ENCODE results near the gene TAOK3. TPM values are rescaled to one million over a fixed set of nuclear protein-coding genes. Genes with fewer than 3 reads are reported as not detected.

TAOK3 gene
- total and polyA plus RNA-seq, 10 of the 15 experiments (the other 5 are each of a cell fraction or from before 2014, with no cell fraction given), result 41.3 to 131 (median 57.8) TPM

- Histone ChIP-seq H2AFZ (ENCODE audit: control insufficient read depth, low read depth, low read length) (no peak overlapping the region), H3K36me3 (ENCODE audit: control insufficient read depth in 2 of 2, insufficient read depth in 2 of 2, low read length in 1 of 2) (no peaks in the 10 kb centered on the region; a peak in 1 of 4 replicates), H3K9me3 (replicated peaks; ENCODE audit: control insufficient read depth, insufficient read depth, low read length) (no peaks in the 10 kb centered on the region), H4K20me1 (ENCODE audit: control insufficient read depth, insufficient read depth) (no peaks in the 10 kb centered on the region), H3K4me2 (ENCODE audit: control insufficient read depth, insufficient read depth) (no peak overlapping the region), H3K27me3 (replicated peaks in 1 of 2; ENCODE audit: control insufficient read depth in 2 of 2, insufficient read depth in 2 of 2, low read length in 1 of 2) (no peaks in the 10 kb centered on the region), H3K4me3 (no peak overlapping the region), H3K4me1 (ENCODE audit: control insufficient read depth, insufficient read depth, low read length) (no peaks in the 10 kb centered on the region), H3K9ac (ENCODE audit: control insufficient read depth, insufficient read depth, low read length) (no peak overlapping the region), H3K27ac (ENCODE audit: control insufficient read depth, insufficient read depth) (no peak overlapping the region), H3K79me2 (ENCODE audit: control insufficient read depth, insufficient read depth, low read length) (no peaks in the 10 kb centered on the region)
- RAD21 ChIA-PET (ENCODE audit: unreplicated experiment), result no interaction called here
- intact Hi-C loops (cut with micrococcal nuclease; ENCODE audit: unreplicated experiment) (no loop called here), in situ Hi-C loops (cut with MboI) (no loop called here)
- no peak for TF ChIP-seq BCL11A (IDR thresholded peaks at IDR 0.05; ENCODE audit: low read depth, low read length)
- TF ChIP-seq MTA2 (IDR thresholded peaks at IDR 0.05; ENCODE audit: low read depth), result no peak
- no peak for TF ChIP-seq NR2F1 (conservative IDR thresholded peaks at IDR 0.05)
- no peak for TF ChIP-seq EP300 (IDR thresholded peaks at IDR 0.05; ENCODE audit: borderline replicate concordance in 1 of 2, control insufficient read depth in 1 of 2, low read depth in 2 of 2, low read length in 2 of 2)
- TF ChIP-seq TAF1 (IDR thresholded peaks at IDR 0.05; ENCODE audit: borderline replicate concordance, low read depth, low read length), result no peak
- TF ChIP-seq EGR1 (IDR thresholded peaks at IDR 0.05; ENCODE audit: borderline replicate concordance in 1 of 2, low read depth in 2 of 2, low read length in 2 of 2), result no peak
- TF ChIP-seq E4F1 (IDR thresholded peaks at IDR 0.05; ENCODE audit: borderline replicate concordance, partially characterized antibody), result no peak
- TF ChIP-seq RB1 (IDR thresholded peaks at IDR 0.05; ENCODE audit: borderline replicate concordance), result no peak
- TF ChIP-seq NFYB (IDR thresholded peaks at IDR 0.05; ENCODE audit: insufficient read depth, low read depth, low read length), result no peak
- no peak for TF ChIP-seq CHD4 (IDR thresholded peaks at IDR 0.05)
- no peak for DNase-seq (ENCODE audit: low read depth, low spot score)
- SMC1A ChIA-PET (ENCODE audit: uncharacterized antibody, unreplicated experiment), result no interaction called here
- POLR2A ChIA-PET, result no interaction called here
- CTCF ChIA-PET, result interaction anchor here (0.7 to 2.2 kb wide), 2 partner anchors 15 to 550 kb away, joined by 3 to 10 read pairs; no protein-coding TSS in a partner anchor
- 79% methylated on average over 3 of the region's 3 CpGs for WGBS (ENCODE audit: insufficient coverage, insufficient replicate concordance, low lambda C conversion rate, missing lambda C conversion rate)
- no TSS peak for BruUV-seq (replicated peaks)
- no peak for FAIRE-seq
- ATAC-seq, result no peak
Observed at GRCh38 chr12:118420673-118421072, 48.0 kb upstream of the TAOK3 start.
